ENCODE data around the gene NEK10. TPM values are rescaled to one million over a fixed set of nuclear protein-coding genes. Genes with fewer than 3 reads are reported as not detected.

NEK10 gene
- polyA plus RNA-seq, 2 of the 4 experiments (the other 2 are of a cell fraction): 1.7 to 2.9 TPM

- WGBS (ENCODE audit: missing lambda C conversion rate): 33% methylated on average over 1 of the region's 1 CpG
- Histone ChIP-seq H3K4me3 (no peak overlapping the region), H3K9me3 (no peaks in the 10 kb centered on the region), H3K27ac (no peak overlapping the region), H3K4me2 (no peak overlapping the region), H3K4me1 (no peaks in the 10 kb centered on the region)
- TF ChIP-seq RARB (CRISPR knock-in tag; IDR thresholded peaks at IDR 0.05) (no peak), CHD4 (IDR thresholded peaks at IDR 0.05; ENCODE audit: borderline replicate concordance) (no peak), CHD2 (IDR thresholded peaks at IDR 0.05; ENCODE audit: low read length, partially characterized antibody) (no peak), HES2 (IDR thresholded peaks at IDR 0.05) (no peak), ZNF302 (CRISPR knock-in tag; IDR thresholded peaks at IDR 0.05) (no peak), MYC (IDR thresholded peaks at IDR 0.05; ENCODE audit: borderline replicate concordance, low read length) (no peak), EHF (CRISPR knock-in tag; IDR thresholded peaks at IDR 0.05) (no peak), ZC3H11A (IDR thresholded peaks at IDR 0.05) (no peak), EP300 (IDR thresholded peaks at IDR 0.05) (no peak)
- CTCF ChIA-PET: no interaction called here
- POLR2A ChIA-PET: no interaction called here
- FAIRE-seq (no peak), ATAC-seq (no peak), DNase-seq (ENCODE audit: low read depth in 1 of 2, low spot score in 1 of 2) (no peak)
Measured at GRCh38 chr3:27353221-27353620, 16.0 kb downstream of the NEK10 start.

- no peak for FAIRE-seq
- 63% methylated on average over 3 of the region's 3 CpGs for WGBS (ENCODE audit: missing lambda C conversion rate)
- Histone ChIP-seq H3K9me3 (no peaks in the 10 kb centered on the region), H3K4me1 (no peaks in the 10 kb centered on the region), H3K4me2 (no peak overlapping the region), H3K27ac (no peak overlapping the region), H3K4me3 (no peak overlapping the region)
- ChIA-PET CTCF (interaction anchor here (0.6 kb wide), 1 partner anchor 14 kb away, joined by 4 read pairs; no protein-coding TSS in a partner anchor), POLR2A (no interaction called here)
- ATAC-seq: no peak
- TF ChIP-seq PHF8 (IDR thresholded peaks at IDR 0.05; ENCODE audit: borderline replicate concordance, low read depth) (no peak), ESRRA (IDR thresholded peaks at IDR 0.05; ENCODE audit: borderline replicate concordance, low read length) (no peak), NFE2L2 (conservative IDR thresholded peaks at IDR 0.05; ENCODE audit: low read length) (no peak), CBX2 (IDR thresholded peaks at IDR 0.05; ENCODE audit: borderline replicate concordance, low read depth) (no peak), CBX8 (IDR thresholded peaks at IDR 0.05) (no peak), ELK1 (IDR thresholded peaks at IDR 0.05; ENCODE audit: low read depth, low read length) (no peak), HOXA7 (CRISPR knock-in tag; IDR thresholded peaks at IDR 0.05) (no peak), SMC3 (IDR thresholded peaks at IDR 0.05) (no peak), RNF2 (IDR thresholded peaks at IDR 0.05; ENCODE audit: borderline replicate concordance, low read depth) (no peak), BHLHE40 (IDR thresholded peaks at IDR 0.05; ENCODE audit: low read depth, low read length) (no peak), BCL3 (IDR thresholded peaks at IDR 0.05) (no peak), RCOR1 (IDR thresholded peaks at IDR 0.05; ENCODE audit: low read depth, low read length) (no peak), KDM5A (IDR thresholded peaks at IDR 0.05) (no peak), PBX3 (IDR thresholded peaks at IDR 0.05) (no peak), SREBF2 (IDR thresholded peaks at IDR 0.05) (no peak), ZNF302 (CRISPR knock-in tag; IDR thresholded peaks at IDR 0.05) (no peak), EHMT2 (IDR thresholded peaks at IDR 0.05; ENCODE audit: low read depth) (no peak)
- no peak for DNase-seq (ENCODE audit: low read depth in 1 of 2, low spot score in 1 of 2)
Measured at GRCh38 chr3:27352047-27352446, 17.1 kb downstream of the NEK10 start.

Data from A549 (cell line).